Choroid plexus epithelial cell (primary cell): ENCODE measurements around the gene TPCN1.

ENCODE experiments used
- DNase-seq: peaks from one replicate; pipeline ENCODE4 v3.0.0-alpha.2; 2010; ENCODE audit warnings: low read depth
- H3K4me3 ChIP-seq: 2 replicates; pipeline ENCODE4 v1.5.1; 2011; ENCODE audit warnings: low read depth, mild to moderate bottlenecking, control low read depth, low read length, moderate library complexity
- CTCF ChIP-seq: conservative IDR thresholded peaks from 2 replicates; pipeline ENCODE4 v1.5.1; 2011; ENCODE audit warnings: low read depth, mild to moderate bottlenecking, control low read depth, inconsistent platforms, low read length, moderate library complexity

Gene TPCN1

GRCh38 chr12:113221181-113221996, at the start of gene TPCN1:
Gene TPCN1 (plus strand): TSS chr12:113221464. CDS start chr12:113226853, 5,389 bp downstream.
- peak within 1 kb of the TSS; percentile 88 for H3K4me3 ChIP-seq
- TF ChIP-seq CTCF: peak; percentile 1
- DNase-seq: peak; percentile 100

DNA sequence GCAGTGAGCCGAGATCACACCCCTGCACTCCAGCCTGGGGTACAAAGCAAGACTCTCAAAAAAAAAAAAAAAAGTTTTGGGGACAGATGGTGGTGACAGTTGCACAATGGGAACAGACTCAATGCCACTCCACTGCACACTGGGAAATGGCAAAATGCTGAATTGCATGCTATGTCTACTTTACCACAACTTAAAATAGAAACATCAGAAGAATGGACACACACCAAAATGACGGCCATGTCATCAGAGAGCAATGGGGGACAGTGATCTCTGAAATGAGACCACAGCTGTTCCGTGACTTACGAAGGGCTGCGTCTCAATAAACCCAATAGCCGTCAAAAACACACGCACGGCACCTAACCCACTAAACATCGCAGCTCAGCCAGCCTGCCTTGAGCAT, 49.7 kb upstream of the TPCN1 start:
- TF ChIP-seq CTCF: no peak
- DNase-seq: no peak
- no peak overlapping the region for H3K4me3 ChIP-seq

DNA sequence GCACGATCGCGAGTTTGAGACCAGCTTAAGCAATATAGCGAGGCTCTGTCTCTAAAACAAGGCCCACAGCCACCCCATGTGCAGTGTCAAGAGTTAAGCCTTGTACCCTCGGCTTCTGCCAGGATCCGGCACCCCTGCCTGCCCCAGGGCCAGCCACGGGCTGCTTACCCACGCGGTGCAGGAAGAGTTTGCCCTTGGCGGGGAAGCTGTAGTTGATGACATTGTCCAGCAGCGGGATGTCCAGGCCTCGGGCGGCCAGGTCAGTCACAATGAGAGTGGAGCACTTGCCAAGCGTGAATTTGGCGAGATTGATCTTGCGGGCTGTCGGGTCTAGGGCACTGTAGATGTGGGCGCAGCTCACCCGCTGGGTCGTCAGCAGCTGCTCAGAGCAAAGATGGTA, 49.1 kb upstream of the TPCN1 start:
- TF ChIP-seq CTCF: no peak
- no peak overlapping the region for H3K4me3 ChIP-seq
- DNase-seq: no peak

- no peak for DNase-seq
- TF ChIP-seq CTCF: no peak
- no peak overlapping the region for H3K4me3 ChIP-seq
Observed at GRCh38 chr12:113173081-113173698, 48.1 kb upstream of the TPCN1 start.

DNA sequence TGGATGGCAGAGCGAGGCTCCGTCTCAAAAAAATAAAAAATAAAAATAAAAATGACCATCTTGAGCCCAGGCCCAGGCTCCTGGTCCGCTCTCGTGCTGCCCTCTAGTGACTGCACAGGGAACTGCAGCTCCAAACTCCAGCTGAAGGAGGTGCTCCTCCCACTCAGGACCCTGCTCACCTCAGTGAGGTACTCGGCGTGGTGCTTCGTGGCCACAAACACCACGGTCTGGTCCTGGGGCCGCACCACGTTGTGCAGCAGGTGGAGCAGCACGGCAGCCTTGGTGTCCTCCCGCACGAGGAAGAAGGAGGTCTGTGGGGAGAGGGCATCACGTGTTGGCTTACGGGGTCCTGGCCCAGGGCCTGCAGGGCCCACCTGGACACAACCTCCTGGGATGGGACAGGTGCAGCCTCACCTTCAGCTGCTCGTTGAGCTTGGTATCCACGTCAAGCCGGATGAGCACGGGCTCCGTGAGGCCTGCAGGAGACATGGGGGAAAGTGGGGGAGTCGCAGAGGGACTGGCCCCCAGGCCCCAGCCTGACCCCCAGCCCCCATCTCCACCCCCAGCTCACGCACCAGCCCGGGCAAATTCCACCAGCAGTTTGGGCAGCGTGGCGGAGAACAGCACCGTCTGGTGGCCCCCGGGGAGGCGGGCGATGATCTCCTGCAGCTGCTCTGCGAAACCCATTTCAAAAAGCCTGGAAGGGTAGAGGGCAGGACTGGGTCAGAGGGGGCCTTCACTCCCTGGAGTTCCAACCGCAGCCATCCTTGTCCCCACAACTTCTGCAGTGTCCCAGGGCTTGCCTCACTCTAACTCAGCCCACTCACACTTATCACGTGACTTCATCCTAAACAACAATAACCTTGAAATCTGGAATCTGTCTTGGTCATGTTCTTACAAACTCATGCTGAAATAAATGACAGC, 46.5 kb upstream of the TPCN1 start:
- TF ChIP-seq CTCF: peak; percentile 96
- H3K4me3 ChIP-seq: no peak overlapping the region
- DNase-seq: peak; percentile 78

GRCh38 chr12:113179023-113179422, 42.2 kb upstream of the TPCN1 start:
- no peak for DNase-seq
- no peak overlapping the region for H3K4me3 ChIP-seq
- TF ChIP-seq CTCF: no peak
